Fibroblast of mammary gland (primary cell): ENCODE data around the gene SLC29A2.

ENCODE experiments used
- DNase-seq: peaks from one replicate; pipeline ENCODE4 v3.0.0-alpha.2; 2010; ENCODE audit warnings: low read depth
- H3K4me3 ChIP-seq: 2 replicates; pipeline ENCODE4 v1.5.1; 2011; ENCODE audit warnings: low read depth, mild to moderate bottlenecking, low read length, moderate library complexity; ENCODE audit not compliant: control insufficient read depth
- TF ChIP-seq, protein P1 (sequence below): conservative IDR thresholded peaks from 2 replicates; pipeline ENCODE4 v1.5.1; 2011; ENCODE audit warnings: low read depth, low read length, inconsistent platforms; ENCODE audit not compliant: control insufficient read depth, insufficient read depth

SLC29A2 gene

DNA sequence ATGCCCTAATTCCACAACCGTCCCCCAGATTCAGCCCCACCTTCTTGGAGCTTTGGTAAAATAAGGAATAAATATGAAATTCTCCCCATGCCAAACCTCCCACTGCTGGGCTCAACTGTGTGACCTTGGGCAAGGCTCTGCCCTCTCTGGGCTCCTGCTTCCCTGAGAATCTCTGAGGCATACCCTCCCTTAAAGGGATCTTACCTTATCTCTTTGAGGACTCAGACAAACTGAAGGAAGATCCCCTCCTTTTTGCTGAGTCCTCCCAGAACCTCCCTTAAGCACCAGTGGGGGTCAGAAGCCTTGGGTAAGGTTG, 57.4 kb downstream of the SLC29A2 start:
- H3K4me3 ChIP-seq = peak overlapping the region; percentile 63
- DNase-seq = no peak
- TF ChIP-seq, protein P1, sequence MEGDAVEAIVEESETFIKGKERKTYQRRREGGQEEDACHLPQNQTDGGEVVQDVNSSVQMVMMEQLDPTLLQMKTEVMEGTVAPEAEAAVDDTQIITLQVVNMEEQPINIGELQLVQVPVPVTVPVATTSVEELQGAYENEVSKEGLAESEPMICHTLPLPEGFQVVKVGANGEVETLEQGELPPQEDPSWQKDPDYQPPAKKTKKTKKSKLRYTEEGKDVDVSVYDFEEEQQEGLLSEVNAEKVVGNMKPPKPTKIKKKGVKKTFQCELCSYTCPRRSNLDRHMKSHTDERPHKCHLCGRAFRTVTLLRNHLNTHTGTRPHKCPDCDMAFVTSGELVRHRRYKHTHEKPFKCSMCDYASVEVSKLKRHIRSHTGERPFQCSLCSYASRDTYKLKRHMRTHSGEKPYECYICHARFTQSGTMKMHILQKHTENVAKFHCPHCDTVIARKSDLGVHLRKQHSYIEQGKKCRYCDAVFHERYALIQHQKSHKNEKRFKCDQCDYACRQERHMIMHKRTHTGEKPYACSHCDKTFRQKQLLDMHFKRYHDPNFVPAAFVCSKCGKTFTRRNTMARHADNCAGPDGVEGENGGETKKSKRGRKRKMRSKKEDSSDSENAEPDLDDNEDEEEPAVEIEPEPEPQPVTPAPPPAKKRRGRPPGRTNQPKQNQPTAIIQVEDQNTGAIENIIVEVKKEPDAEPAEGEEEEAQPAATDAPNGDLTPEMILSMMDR = no peak

DNA sequence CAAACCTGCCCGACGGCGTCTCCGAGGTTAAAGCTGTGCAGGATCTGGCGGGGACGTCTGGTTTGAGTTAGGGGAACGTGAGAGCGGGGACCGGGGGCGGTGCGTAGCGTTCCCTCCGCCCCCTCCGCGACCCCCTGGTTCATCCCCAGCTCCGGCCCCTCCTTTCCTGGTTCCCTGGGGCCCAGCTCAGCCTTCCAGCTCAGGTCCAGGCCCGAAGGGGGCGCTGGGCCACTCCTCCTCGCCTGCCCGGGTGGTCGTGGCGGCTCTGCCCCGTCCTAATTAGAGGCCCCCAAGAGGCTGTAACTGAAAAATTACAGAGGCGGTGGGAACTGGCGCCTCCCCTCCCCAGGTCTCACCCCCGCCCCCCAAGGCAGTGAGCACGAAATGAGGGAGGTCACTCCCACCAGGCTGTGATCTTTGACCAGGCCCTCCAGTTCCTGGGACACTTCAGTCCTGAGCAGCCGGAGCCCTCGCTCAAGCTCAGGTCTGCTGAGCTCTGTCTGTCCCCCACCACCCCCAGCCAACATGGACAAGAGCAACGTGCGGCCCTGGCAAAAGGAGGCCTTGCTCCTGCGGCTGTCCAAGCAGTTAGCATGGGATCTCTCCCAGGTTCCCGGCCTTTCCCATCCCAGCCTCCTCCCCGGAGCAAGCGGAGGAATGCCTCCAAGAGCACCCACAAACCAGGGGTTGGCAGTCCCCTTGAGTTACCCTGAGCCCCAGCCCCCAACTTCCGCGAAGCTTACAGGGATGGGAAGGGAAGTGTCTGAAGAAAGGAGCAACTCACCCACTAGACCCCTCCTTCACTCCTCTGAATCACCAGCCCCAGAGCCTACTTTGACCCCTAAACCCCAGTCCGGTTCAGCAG, 58.0 kb downstream of the SLC29A2 start:
- DNase-seq = peak; percentile 59
- peak overlapping the region; percentile 63 for H3K4me3 ChIP-seq
- TF ChIP-seq, protein P1 = peak; percentile 18

DNA sequence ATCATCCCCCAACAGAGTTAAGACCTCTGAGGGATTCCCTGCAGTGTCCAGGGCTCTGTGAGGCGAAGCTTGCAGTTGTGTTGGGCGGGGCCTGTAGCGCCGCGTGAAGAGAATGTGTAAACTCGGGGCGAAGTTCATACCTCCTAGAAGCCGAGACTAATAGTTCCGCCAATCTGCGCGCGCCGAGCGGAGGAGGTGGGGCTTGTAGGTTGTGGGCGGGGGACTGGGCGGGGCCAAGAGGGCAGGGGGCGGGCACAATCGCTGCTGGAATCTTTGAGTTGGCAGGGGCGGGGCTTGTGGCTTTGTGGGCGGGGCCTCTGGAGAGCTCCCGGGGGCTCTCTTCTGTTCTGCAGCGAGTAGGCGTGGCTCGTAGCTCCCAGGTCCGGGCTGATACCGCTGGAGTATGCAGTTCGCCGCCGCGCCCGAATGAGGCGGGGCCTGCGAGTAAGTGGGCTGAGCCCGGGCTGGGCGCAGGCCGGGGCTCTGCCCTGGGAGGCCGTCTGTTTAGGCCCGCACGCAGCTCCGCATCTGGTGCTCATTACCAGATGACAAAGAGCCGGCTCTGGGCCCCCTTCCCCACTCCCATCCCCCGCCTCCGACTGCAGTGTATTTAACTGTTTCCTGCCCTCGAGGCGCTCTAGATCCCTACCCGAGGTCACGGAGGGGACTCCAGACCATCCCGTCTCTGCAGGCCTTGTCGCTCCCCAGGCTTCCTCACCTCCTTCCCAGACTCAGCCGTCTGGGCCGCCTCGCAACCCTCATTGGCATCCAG, 58.8 kb downstream of the SLC29A2 start:
- peak; percentile 99 for DNase-seq
- TF ChIP-seq, protein P1 = no peak
- H3K4me3 ChIP-seq = peak overlapping the region; percentile 63
